ENCODE data around the gene KRT85.
"Not testable (repeated sequence)": the region's sequence is repeated elsewhere in the genome, so short reads cannot be mapped to it uniquely, and the experiment has no call there.

Gene KRT85

DNA sequence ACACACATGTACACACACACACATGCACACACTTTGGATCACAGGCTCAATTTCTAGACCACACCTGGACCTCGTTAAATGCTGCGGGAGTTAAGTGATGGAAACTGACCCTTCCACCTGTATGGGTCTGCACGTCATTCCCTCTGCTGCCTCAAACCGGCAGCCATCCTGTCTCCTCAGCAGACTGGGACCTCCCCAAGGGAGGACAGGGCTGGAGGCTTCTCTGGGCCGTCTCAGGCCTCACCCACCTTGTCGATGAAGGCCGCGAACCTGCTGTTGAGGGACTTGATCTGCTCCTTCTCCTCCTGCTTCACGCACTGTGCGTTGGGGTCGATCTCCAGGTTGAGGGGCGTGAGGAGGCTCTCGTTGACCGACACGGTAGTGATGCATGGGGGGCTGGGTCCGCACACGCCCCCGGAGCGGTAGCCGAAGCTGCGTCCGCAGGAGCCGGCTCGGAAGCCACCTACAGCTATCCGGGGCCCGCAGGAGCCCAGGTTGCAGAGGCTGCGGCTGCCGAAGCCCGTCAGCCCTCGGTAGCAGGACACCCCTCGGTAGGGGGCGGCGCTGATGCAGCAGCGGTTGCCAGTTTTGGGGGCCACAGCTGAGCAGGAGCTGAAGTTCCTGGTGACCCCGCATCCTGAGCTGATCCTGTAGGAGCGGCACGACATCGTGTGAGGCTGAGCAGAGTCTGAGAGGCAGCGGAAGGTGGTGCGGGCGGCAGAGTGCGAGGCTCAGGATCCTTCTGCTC lies at the start of gene KRT85:
Gene KRT85 (minus strand): TSS at position 744 of the 748 bp plus-strand sequence. CDS start 76 bp downstream, at position 668.
- no peak for DNase-seq (ENCODE audit: low read depth)

DNA sequence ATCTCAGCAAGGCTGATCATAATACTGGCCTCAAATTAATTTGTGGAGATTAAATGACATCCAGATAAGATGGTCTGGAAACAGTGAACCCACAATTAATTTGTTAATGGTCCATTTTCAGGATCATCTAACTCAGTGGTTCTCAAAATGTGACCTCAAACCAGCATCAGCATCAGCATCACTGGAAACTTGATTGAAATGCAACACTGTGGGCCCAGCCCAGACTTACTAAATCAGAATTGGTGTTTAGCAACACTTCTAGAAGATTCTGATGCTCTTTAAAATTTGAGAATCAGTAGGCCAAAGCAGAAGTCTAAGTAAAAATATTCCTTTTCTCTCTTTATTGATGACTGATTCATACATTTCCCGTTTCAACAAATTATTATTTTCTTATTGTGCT lies 49.5 kb upstream of the KRT85 start:
- DNase-seq (ENCODE audit: low read depth), result no peak

GRCh38 chr12:52415870-52416750 lies 48.8 kb upstream of the KRT85 start:
- no peak for DNase-seq (ENCODE audit: low read depth)

DNA sequence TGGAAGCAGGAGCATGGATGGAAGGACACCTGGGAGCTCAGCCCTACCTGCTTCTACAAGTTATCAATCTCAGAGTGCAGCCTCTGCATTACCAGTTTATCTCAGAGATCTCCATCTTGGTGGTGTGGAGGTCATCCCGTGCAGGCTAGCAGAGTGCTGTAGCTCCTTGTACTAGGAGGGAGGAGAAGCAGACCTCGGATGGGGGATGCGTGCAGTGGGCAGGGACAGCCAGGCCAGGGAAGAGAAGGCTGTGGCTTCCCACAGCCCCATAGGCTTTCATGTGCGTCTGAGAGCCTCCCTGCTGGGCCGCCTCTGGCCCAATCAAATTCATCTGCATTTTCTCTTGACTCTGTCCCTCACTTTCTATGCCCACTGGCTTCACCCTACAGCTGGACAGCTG lies 47.7 kb upstream of the KRT85 start:
- DNase-seq (ENCODE audit: low read depth), result no peak

- DNase-seq (ENCODE audit: low read depth), result no peak
Measured at GRCh38 chr12:52413782-52414345, 46.6 kb upstream of the KRT85 start.

GRCh38 chr12:52413202-52413601 lies 45.9 kb upstream of the KRT85 start:
- no peak for DNase-seq (ENCODE audit: low read depth)

GRCh38 chr12:52411815-52412214 lies 44.5 kb upstream of the KRT85 start:
- DNase-seq (ENCODE audit: low read depth), result no peak

DNA sequence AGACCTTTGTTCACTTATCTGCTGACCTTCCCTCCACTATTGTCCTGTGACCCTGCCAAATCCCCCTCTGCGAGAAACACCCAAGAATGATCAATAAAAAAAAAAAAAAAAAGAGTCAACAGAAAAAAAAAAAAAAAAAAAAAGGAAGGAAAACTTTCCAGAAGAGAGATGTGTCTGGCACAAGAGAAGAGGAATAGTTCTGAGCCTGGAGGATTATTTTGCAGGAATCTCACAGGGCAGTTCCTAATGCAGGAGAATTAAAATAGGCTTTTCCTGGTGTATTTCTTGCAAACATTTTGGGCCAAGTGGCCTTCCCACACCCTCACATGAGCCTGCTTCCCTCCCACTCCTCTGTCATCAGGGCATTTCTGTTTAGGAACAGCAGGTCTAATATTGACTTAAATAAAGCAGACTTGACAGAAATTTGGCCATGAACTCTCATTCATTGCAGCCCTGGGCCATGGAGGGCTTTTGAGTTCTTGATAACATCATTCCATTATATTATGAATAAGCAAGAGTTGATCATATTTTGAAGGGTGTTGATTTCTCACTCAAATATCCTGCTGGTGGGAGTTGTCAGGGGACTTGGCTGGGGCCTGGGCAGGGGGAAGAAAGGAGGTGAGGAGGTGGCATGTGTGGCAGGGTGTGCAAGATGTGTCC lies 43.4 kb upstream of the KRT85 start:
- not testable (repeated sequence) for DNase-seq (ENCODE audit: low read depth)

GRCh38 chr12:52407918-52408317 lies 40.6 kb upstream of the KRT85 start:
- no peak for DNase-seq (ENCODE audit: low read depth)

GRCh38 chr12:52405922-52406385 lies 38.7 kb upstream of the KRT85 start, which contains the start of gene KRT82:
KRT82 (minus strand) TSS chr12:52406335; CDS start chr12:52406277, 58 bp downstream.
- DNase-seq (ENCODE audit: low read depth), result no peak

DNA sequence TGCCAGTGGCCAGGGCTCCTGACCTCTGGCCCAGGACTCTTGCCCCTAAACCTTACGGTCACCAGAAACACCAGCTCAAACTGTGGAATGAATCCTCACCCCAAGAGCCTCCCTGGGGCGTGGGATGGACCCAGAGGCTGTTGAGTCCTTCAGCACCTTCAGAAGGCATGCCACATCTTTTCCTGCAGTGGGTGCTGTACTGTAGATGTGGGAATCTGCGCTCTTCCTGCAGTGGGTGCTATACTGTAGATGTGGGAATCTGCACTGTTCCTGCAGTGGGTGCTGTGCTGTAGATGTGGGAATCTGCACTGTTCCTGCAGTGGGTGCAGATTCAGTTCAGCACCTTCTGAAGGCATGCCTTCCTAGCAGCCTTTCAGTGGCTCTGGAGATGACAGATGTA lies 37.7 kb upstream of the KRT85 start:
- DNase-seq (ENCODE audit: low read depth), result no peak

GRCh38 chr12:52403561-52403960 lies 36.3 kb upstream of the KRT85 start:
- no peak for DNase-seq (ENCODE audit: low read depth)

GRCh38 chr12:52402873-52403540 lies 35.7 kb upstream of the KRT85 start:
- DNase-seq (ENCODE audit: low read depth), result no peak

DNA sequence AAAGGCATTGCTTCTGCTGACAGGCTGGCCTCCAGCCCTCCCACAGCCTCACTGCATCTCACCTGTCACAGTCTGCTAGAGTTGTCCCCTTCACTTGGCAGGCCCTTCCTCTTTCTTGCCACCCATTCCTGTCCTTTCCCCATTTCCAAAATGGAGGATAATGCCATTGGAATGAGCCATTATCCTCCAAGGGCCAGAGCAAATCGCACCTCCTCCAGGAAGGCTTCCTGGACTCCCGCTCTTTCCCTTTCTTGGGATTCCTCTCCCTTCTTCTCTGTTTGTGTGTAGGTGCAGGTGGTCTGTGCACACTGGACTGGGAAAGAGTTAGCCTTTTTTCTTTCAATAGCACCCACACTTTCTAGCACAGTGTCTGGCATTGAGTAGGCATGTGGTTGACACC lies 35.1 kb upstream of the KRT85 start:
- DNase-seq (ENCODE audit: low read depth), result no peak

GRCh38 chr12:52401926-52402325 lies 34.6 kb upstream of the KRT85 start:
- DNase-seq (ENCODE audit: low read depth), result no peak

- DNase-seq (ENCODE audit: low read depth), result no peak
Measured at GRCh38 chr12:52401526-52401925, 34.2 kb upstream of the KRT85 start.

- no peak for DNase-seq (ENCODE audit: low read depth)
Measured at GRCh38 chr12:52400906-52401305, 33.6 kb upstream of the KRT85 start.

GRCh38 chr12:52399756-52400155 lies 32.5 kb upstream of the KRT85 start:
- no peak for DNase-seq (ENCODE audit: low read depth)

GRCh38 chr12:52398176-52398575 lies 30.9 kb upstream of the KRT85 start:
- no peak for DNase-seq (ENCODE audit: low read depth)

DNA sequence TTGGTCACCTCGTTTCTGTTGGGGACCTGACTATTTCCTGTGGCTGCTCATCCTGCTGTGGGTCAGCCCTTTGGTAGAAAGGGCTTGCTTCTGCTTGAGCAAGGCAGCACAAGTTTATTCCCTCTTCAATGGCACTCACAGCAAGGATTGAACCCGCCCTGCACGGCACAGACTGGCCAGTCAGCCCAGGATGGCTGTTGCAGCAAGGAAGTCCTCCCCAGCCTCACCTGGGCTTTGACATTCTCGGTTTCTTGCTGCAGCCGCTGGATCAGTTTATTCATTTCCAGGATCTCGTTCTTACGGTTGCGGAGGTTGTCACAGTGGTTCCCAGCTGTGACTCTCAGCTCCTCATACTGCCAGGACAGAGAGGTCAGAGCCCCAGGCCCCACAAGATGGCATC lies 29.4 kb upstream of the KRT85 start:
- DNase-seq (ENCODE audit: low read depth), result no peak

GRCh38 chr12:52395761-52396434 lies 28.6 kb upstream of the KRT85 start:
- no peak for DNase-seq (ENCODE audit: low read depth)

Data from stimulated activated CD8-positive, alpha-beta memory T cell treated with anti-CD3 and anti-CD28 coated beads, Interleukin-4, amount 100 ng/mL, for 24 hours (primary cell).